Measurements from ENCODE around the gene SRCAP. TPM values are rescaled to one million over a fixed set of nuclear protein-coding genes. Genes with fewer than 3 reads are reported as not detected.

SRCAP gene
- total RNA-seq, 1 experiment from 2014 or later: 57.4 TPM

DNA sequence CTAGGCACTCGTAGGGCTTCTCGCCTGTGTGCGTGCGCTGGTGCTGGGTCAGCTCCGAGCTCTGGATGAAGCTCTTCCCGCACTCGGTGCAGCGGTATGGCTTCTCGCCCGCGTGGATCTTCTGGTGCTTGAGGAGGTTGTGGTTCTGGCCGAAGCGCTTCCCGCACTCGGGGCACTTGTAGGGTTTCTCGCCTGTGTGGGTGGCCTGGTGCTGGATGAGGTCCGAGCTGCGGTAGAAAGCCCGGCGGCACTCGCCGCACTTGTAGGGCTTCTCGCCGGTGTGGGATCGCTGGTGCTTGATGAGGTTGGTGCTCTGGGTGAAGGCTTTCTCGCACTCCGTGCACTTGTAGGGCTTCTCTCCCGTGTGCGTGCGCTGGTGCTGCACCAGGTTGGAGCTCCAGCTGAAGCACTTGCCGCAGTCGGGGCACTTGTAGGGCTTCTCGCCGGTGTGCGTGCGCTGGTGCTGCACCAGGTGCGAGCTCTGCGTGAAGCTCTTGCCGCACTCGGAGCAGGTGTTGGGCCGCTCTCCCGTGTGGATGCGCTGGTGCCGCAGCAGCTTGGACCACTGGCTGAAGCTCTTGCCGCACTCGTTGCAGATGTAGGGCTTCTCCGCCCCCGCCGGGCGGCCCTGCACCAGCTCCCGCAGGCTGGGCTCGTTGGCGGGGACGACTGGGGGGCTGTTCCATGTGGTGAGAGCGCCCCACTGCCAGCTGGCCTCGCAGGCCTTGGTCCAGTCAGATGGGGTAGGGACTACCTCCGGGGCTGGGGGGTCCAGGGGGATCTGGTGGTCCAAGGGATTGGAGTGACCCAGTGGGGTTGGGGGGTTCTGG, 84.5 kb downstream of the SRCAP start:
- no peaks in the 10 kb centered on the region for H3K9me3 Mint-ChIP-seq (ENCODE audit: unreplicated experiment)
- peaks cover 27% of the 10 kb centered on the region for H3K36me3 Mint-ChIP-seq (ENCODE audit: insufficient read depth, unreplicated experiment)
- no peak overlapping the region for H3K27ac Mint-ChIP-seq (ENCODE audit: unreplicated experiment)
- H3K4me3 Mint-ChIP-seq (ENCODE audit: unreplicated experiment): no peak overlapping the region
- intact Hi-C loops (cut with micrococcal nuclease; ENCODE audit: unreplicated experiment): no loop called here
- H3K4me1 ChIP-seq: peaks cover 12% of the 10 kb centered on the region; the same call in 1 of the 2 replicates
- CTCF ChIA-PET: interaction anchor here (0.6 kb wide), 1 partner anchor 139 kb away, joined by 5 read pairs; no protein-coding TSS in a partner anchor
- H3K9me3 ChIP-seq: no peaks in the 10 kb centered on the region
- no peak overlapping the region for H3K4me3 ChIP-seq (ENCODE audit: low read depth, low read length)
- no TSS peak for BruUV-seq (replicated peaks)
- no peak for DNase-seq
- H3K36me3 ChIP-seq (ENCODE audit: control insufficient read depth, insufficient read depth, low read length): peaks cover 1% of the 10 kb centered on the region; the same call in 1 of the 2 replicates
- H3K27me3 Mint-ChIP-seq (ENCODE audit: insufficient read depth, unreplicated experiment): no peaks in the 10 kb centered on the region
- H3K4me1 Mint-ChIP-seq (ENCODE audit: low read depth, unreplicated experiment): no peaks in the 10 kb centered on the region
- TF ChIP-seq, protein P1, sequence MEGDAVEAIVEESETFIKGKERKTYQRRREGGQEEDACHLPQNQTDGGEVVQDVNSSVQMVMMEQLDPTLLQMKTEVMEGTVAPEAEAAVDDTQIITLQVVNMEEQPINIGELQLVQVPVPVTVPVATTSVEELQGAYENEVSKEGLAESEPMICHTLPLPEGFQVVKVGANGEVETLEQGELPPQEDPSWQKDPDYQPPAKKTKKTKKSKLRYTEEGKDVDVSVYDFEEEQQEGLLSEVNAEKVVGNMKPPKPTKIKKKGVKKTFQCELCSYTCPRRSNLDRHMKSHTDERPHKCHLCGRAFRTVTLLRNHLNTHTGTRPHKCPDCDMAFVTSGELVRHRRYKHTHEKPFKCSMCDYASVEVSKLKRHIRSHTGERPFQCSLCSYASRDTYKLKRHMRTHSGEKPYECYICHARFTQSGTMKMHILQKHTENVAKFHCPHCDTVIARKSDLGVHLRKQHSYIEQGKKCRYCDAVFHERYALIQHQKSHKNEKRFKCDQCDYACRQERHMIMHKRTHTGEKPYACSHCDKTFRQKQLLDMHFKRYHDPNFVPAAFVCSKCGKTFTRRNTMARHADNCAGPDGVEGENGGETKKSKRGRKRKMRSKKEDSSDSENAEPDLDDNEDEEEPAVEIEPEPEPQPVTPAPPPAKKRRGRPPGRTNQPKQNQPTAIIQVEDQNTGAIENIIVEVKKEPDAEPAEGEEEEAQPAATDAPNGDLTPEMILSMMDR (IDR thresholded peaks at IDR 0.05; ENCODE audit: insufficient read depth in 1 of 2, low read depth in 1 of 2, low read length in 1 of 2, severe bottlenecking in 1 of 2, unreplicated experiment in 1 of 2): no peak
- no peaks in the 10 kb centered on the region for H3K27me3 ChIP-seq (replicated peaks; ENCODE audit: control insufficient read depth, insufficient read depth, low read length)
- POLR2A ChIA-PET: interaction anchor here (0.7 to 1.4 kb wide), 2 partner anchors 10 to 22 kb away, joined by 3 to 4 read pairs; no protein-coding TSS in a partner anchor

DNA sequence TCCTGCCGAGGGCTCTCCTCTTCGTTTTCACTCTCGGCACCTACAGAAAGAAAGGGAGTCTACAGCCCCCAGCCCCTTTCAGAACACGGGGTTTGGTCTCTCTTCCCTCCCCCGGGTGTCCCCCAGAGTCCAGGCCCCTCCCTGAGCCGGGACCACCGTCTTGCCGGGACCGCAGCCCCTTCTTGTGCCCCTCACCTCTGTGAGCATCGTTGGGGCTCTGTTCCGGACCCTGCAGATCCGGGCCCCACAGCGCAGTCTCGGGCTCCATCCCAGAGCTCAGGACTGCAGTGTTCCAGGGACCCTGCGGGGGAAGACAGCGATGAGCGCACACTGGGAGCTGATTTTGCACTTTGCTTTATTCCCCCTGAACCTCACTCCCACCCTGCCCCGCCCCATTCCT, 85.2 kb downstream of the SRCAP start:
- no peak for DNase-seq
- TF ChIP-seq, protein P1 (IDR thresholded peaks at IDR 0.05; ENCODE audit: insufficient read depth in 1 of 2, low read depth in 1 of 2, low read length in 1 of 2, severe bottlenecking in 1 of 2, unreplicated experiment in 1 of 2): no peak

DNA sequence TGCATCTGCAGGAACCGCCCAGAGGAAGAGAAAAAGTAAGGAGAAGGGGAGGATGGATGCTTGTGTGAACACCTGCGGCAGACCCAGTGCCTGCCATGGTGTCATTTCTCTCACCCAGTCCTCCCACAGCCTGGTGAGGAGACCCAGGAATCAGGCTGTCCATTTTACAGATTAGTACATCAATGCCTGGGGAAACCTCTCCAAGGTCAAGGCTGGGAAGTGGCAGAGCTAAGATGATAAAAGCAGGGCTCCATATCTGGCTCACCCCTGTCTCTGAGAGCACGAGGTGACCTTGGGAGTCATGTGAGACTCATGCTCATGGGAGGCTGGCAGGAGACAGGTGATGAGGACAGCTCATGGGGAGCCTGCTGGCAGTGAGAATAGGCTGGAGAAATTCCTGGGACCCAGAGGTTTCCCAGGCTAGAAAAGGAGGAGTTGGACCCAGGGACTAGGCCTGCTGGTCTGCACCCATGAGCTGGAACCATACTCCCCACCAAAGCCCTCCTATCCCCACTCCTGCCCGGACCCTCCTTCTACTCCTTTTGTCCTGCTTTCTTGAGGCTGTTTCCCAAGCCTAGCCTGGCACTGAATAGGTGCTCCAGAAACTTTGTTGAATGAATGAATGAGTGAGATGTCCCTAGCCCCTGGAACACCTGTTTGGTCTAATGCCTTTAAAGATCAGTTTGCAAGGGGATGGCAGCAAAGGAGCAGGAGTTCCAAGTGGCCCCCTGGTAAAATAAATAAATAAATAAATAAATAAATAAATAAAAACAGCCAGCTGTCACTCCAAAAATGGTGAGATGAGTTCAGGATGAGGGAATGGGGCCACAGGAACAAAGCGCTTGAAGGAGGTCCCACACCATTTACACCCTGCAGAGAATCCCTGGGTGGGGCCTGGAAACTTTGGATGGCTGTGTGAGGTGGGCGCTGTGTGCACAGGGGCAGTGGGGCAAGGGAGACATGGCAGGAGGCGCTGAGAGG, 86.4 kb downstream of the SRCAP start:
- intact Hi-C loops (cut with micrococcal nuclease; ENCODE audit: unreplicated experiment): loop anchor here (2.0 kb wide), 1 partner anchor 53 kb away; no protein-coding TSS in a partner anchor
- TSS peak; percentile 17 for BruUV-seq (replicated peaks)
- peak overlapping the region; percentile 72 for H3K4me3 ChIP-seq (ENCODE audit: low read depth, low read length)
- no peak for DNase-seq
- Mint-ChIP-seq H3K9me3 (ENCODE audit: unreplicated experiment) (no peaks in the 10 kb centered on the region), H3K27me3 (ENCODE audit: insufficient read depth, unreplicated experiment) (no peaks in the 10 kb centered on the region), H3K4me3 (ENCODE audit: unreplicated experiment) (peak overlapping the region; percentile 93), H3K4me1 (ENCODE audit: low read depth, unreplicated experiment) (no peaks in the 10 kb centered on the region), H3K36me3 (ENCODE audit: insufficient read depth, unreplicated experiment) (peaks cover 19% of the 10 kb centered on the region), H3K27ac (ENCODE audit: unreplicated experiment) (no peak overlapping the region)
- CTCF ChIA-PET: no interaction called here
- TF ChIP-seq, protein P1 (IDR thresholded peaks at IDR 0.05; ENCODE audit: insufficient read depth in 1 of 2, low read depth in 1 of 2, low read length in 1 of 2, severe bottlenecking in 1 of 2, unreplicated experiment in 1 of 2): no peak
- peaks cover 14% of the 10 kb centered on the region; the same call in 1 of the 2 replicates for H3K4me1 ChIP-seq
- H3K36me3 ChIP-seq (ENCODE audit: control insufficient read depth, insufficient read depth, low read length): peaks cover 1% of the 10 kb centered on the region; the same call in 1 of the 2 replicates
- H3K27me3 ChIP-seq (replicated peaks; ENCODE audit: control insufficient read depth, insufficient read depth, low read length): no peaks in the 10 kb centered on the region
- POLR2A ChIA-PET: no interaction called here
- no peaks in the 10 kb centered on the region for H3K9me3 ChIP-seq

More for the DNA sequence above, 85.2 kb downstream of the SRCAP start:
- intact Hi-C loops (cut with micrococcal nuclease; ENCODE audit: unreplicated experiment): no loop called here
- Histone ChIP-seq H3K9me3 (no peaks in the 10 kb centered on the region), H3K36me3 (ENCODE audit: control insufficient read depth, insufficient read depth, low read length) (peaks cover 1% of the 10 kb centered on the region; the same call in 1 of the 2 replicates), H3K4me1 (peaks cover 14% of the 10 kb centered on the region; the same call in 1 of the 2 replicates), H3K4me3 (ENCODE audit: low read depth, low read length) (no peak overlapping the region), H3K27me3 (replicated peaks; ENCODE audit: control insufficient read depth, insufficient read depth, low read length) (no peaks in the 10 kb centered on the region)
- no peak overlapping the region for H3K27ac Mint-ChIP-seq (ENCODE audit: unreplicated experiment)
- no peaks in the 10 kb centered on the region for H3K27me3 Mint-ChIP-seq (ENCODE audit: insufficient read depth, unreplicated experiment)
- H3K4me3 Mint-ChIP-seq (ENCODE audit: unreplicated experiment): no peak overlapping the region
- POLR2A ChIA-PET: no interaction called here
- H3K9me3 Mint-ChIP-seq (ENCODE audit: unreplicated experiment): no peaks in the 10 kb centered on the region
- no TSS peak for BruUV-seq (replicated peaks)
- CTCF ChIA-PET: interaction anchor here (0.6 kb wide), 1 partner anchor 140 kb away, joined by 5 read pairs; no protein-coding TSS in a partner anchor
- peaks cover 20% of the 10 kb centered on the region for H3K36me3 Mint-ChIP-seq (ENCODE audit: insufficient read depth, unreplicated experiment)
- H3K4me1 Mint-ChIP-seq (ENCODE audit: low read depth, unreplicated experiment): no peaks in the 10 kb centered on the region

Data from Caco-2 (cell line).